ENCODE measurements around the gene HACD2. TPM values are rescaled to one million over a fixed set of nuclear protein-coding genes. Genes with fewer than 3 reads are reported as not detected.

The HACD2 gene
- total RNA-seq, 1 donor from 2014 or later = 35.9 TPM

GRCh38 chr3:123467046-123467445 lies 117.8 kb downstream of the HACD2 start:
- Histone ChIP-seq H3K4me2 (no peak overlapping the region), H3K27ac (no peak overlapping the region), H3K79me2 (ENCODE audit: low read depth) (no peaks in the 10 kb centered on the region), H2AFZ (replicated peaks) (no peak overlapping the region), H3K27me3 (no peaks in the 10 kb centered on the region), H3K4me3 (no peak overlapping the region), H3F3A (ENCODE audit: low read depth) (no peaks in the 10 kb centered on the region), H3K4me1 (no peaks in the 10 kb centered on the region), H4K20me1 (ENCODE audit: low read depth) (no peaks in the 10 kb centered on the region), H3K36me3 (no peaks in the 10 kb centered on the region), H3K9ac (no peak overlapping the region), H3K9me3 (ENCODE audit: low read depth) (no peaks in the 10 kb centered on the region)
- H3K4me3 Mint-ChIP-seq = no peak overlapping the region
- no peak overlapping the region for H3K27ac Mint-ChIP-seq
- peaks cover 4% of the 10 kb centered on the region for H3K27me3 Mint-ChIP-seq (ENCODE audit: insufficient read depth, low read depth)
- peaks cover 4% of the 10 kb centered on the region for H3K4me1 Mint-ChIP-seq
- no peak for DNase-seq (ENCODE audit: low spot score)
- no peak for TF ChIP-seq EZH2 (IDR thresholded peaks at IDR 0.05)
- TF ChIP-seq EZH2phosphoT487 (IDR thresholded peaks at IDR 0.05) = no peak
- no peak for TF ChIP-seq CTCF (IDR thresholded peaks at IDR 0.05)
- no peaks in the 10 kb centered on the region for H3K36me3 Mint-ChIP-seq
- H3K9me3 Mint-ChIP-seq = no peaks in the 10 kb centered on the region

- Histone ChIP-seq H3K4me2 (no peak overlapping the region), H3K4me1 (peaks cover 11% of the 10 kb centered on the region), H3K4me3 (no peak overlapping the region), H3F3A (ENCODE audit: low read depth) (peaks cover 15% of the 10 kb centered on the region), H3K27ac (no peak overlapping the region), H3K9me3 (ENCODE audit: low read depth) (no peaks in the 10 kb centered on the region), H3K9ac (no peak overlapping the region), H3K27me3 (no peaks in the 10 kb centered on the region), H3K36me3 (no peaks in the 10 kb centered on the region), H3K79me2 (ENCODE audit: low read depth) (no peaks in the 10 kb centered on the region), H4K20me1 (ENCODE audit: low read depth) (peaks cover 3% of the 10 kb centered on the region), H2AFZ (replicated peaks) (no peak overlapping the region)
- DNase-seq (ENCODE audit: low spot score) = no peak
- no peaks in the 10 kb centered on the region for H3K9me3 Mint-ChIP-seq
- H3K4me3 Mint-ChIP-seq = no peak overlapping the region
- peaks cover 9% of the 10 kb centered on the region for H3K27me3 Mint-ChIP-seq (ENCODE audit: insufficient read depth, low read depth)
- TF ChIP-seq CTCF (IDR thresholded peaks at IDR 0.05) (no peak), EZH2phosphoT487 (IDR thresholded peaks at IDR 0.05) (no peak), EZH2 (IDR thresholded peaks at IDR 0.05) (no peak)
- peaks cover 22% of the 10 kb centered on the region for H3K4me1 Mint-ChIP-seq
- H3K27ac Mint-ChIP-seq = no peak overlapping the region
- H3K36me3 Mint-ChIP-seq = no peaks in the 10 kb centered on the region
Observed at GRCh38 chr3:123464211-123464610, 120.6 kb downstream of the HACD2 start.

GRCh38 chr3:123459862-123460261 lies 125.0 kb downstream of the HACD2 start:
- Mint-ChIP-seq H3K27me3 (ENCODE audit: insufficient read depth, low read depth) (peaks cover 10% of the 10 kb centered on the region), H3K9me3 (no peaks in the 10 kb centered on the region), H3K4me1 (peaks cover 23% of the 10 kb centered on the region), H3K27ac (peak overlapping the region; percentile 21), H3K36me3 (no peaks in the 10 kb centered on the region), H3K4me3 (peak overlapping the region; percentile 14)
- Histone ChIP-seq H3K79me2 (ENCODE audit: low read depth) (no peaks in the 10 kb centered on the region), H3K9ac (no peak overlapping the region), H3K4me1 (peaks cover 11% of the 10 kb centered on the region), H3K36me3 (no peaks in the 10 kb centered on the region), H3K4me2 (peak overlapping the region; percentile 54), H3K4me3 (no peak overlapping the region), H4K20me1 (ENCODE audit: low read depth) (peaks cover 3% of the 10 kb centered on the region), H3K27me3 (no peaks in the 10 kb centered on the region), H3K27ac (no peak overlapping the region), H3F3A (ENCODE audit: low read depth) (peaks cover 15% of the 10 kb centered on the region), H3K9me3 (ENCODE audit: low read depth) (no peaks in the 10 kb centered on the region), H2AFZ (replicated peaks) (no peak overlapping the region)
- TF ChIP-seq EZH2 (IDR thresholded peaks at IDR 0.05) = no peak
- TF ChIP-seq EZH2phosphoT487 (IDR thresholded peaks at IDR 0.05) = no peak
- no peak for TF ChIP-seq CTCF (IDR thresholded peaks at IDR 0.05)
- DNase-seq (ENCODE audit: low spot score) = peak; percentile 68
